HG03280 (cell line): Measurements from ENCODE around the gene ENTPD2.
"Not testable (repeated sequence)": the region's sequence is repeated elsewhere in the genome, so short reads cannot be mapped to it uniquely, and the experiment has no call there.

Source experiments
- ATAC-seq: cut with Tn5 transposase; IDR thresholded peaks from one replicate; pipeline ENCODE4 v1.9.1; 2021; ENCODE audit warnings: mild to moderate bottlenecking, moderate library complexity; ENCODE audit not compliant: unreplicated experiment

ENTPD2 gene

DNA sequence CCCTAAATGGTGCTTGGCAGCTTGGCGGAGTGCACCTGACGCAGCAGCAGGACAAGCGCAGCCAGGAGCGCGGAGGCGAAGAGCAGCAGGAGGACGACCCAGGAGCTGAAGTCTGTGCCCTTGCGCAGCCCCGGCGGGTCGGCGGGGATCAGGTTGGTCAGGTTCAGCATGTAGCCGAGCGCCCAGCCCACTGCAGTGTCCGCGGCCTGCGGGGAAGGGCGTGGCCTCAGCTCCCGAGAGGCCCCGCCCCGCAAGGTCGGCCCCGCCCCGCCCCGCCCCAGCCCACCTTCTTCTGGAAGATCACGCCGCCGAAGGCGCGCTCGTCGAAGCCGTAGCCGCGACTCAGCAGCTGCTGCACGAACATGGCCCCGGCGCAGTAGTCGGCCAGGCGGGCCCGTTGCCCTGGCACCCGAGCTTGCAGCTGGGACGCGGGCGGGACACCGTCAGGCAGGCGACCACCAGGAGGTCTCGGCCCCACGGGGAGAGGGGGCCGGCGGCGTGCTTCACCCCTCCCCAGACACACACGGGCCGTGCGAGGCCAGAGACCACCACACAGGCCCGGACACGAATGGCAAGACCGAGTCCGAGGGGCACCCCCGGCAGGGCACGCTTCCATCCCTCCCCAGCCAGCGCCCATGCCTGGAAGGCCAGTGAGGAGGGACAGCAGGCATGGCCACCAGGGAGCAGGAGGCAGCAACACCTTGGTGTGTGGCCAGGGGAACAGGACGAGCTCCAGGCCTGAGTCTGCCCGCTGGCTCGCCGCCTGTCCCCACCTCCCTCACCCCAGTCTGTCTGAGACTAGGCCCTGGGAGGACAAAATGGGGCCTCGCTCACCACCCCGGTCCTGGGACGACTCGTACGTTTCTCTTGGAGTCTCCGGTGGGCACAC is 5.0 kb downstream of the ENTPD2 start:
- no peak for ATAC-seq

DNA sequence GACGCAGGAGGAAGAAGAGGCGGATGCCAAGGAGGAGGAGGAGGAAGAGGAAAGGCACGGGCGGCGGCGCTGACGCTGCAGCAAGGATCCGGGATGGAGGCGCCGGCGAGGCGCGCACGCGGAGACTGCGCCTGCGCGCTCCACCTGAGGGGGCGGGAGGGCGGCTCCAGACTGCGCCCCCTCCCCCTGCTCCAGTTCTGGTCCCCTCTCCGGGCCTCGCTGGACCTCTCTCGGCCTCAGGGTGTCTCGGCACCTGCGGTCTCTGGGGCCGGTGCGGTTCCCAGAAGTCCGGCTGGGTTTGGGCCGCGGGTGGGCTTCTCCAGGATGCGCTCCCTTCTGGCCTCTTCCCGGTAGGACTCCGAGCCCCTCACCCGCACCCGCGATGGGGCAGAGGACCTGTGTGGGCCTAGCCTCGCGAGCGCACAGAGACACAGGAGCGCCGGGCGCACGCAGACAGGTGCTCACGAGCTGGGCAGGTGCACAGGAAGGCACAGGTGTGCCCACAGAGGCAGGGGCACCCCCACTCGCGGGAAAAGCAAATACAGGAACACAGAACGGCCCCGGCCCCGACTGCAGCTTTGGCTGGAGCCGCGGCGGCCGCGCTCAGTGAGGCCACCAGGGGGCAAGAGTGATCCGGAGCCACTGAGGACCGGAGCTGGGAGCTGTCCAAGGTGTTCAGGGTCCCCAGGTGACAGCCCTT is 7.6 kb downstream of the ENTPD2 start, which contains the start of gene NPDC1:
Gene NPDC1, minus strand, starts transcription at position 90 of the 700 bp plus-strand sequence. CDS start 188 bp downstream, outside the sequence.
- no peak for ATAC-seq

DNA sequence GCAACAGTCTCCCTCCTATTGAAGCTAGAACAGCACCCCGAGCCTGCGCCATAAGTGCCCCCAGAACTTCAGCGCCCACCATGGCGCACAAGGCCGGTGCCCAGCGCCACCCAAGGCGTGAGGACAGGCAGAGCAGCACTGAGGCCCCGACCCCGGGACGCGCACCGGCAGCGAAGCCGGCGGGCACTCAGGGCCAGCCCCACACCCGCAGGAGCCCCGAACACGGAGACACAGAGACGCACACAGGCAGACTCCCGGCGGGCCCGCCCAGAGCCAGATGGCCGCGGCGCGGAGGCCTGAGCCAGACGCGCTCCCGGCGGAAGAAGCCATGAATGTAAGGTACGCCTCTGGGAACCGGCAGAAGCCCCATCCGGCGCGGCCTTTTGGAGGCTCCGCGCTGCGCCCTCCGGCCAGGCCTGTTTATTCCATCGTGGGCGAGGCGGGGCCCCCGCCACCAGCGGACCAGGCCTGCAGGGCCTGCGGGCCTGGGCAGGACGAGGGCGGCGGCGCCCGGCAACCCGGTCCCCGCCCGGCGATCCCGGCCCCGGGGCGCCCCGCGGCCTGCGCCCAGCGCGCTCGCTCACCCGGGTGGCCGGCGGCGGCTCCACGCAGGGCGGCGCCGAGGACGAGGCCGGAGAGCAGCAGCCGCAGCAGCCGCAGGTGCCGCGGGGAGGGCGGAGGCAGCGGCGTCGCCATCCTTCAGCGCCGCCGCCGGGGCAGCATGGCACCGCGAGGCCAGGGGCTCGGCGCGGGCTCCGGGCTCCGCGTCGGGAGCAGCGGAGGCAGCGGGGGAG is 8.4 kb downstream of the ENTPD2 start:
- ATAC-seq: no peak

DNA sequence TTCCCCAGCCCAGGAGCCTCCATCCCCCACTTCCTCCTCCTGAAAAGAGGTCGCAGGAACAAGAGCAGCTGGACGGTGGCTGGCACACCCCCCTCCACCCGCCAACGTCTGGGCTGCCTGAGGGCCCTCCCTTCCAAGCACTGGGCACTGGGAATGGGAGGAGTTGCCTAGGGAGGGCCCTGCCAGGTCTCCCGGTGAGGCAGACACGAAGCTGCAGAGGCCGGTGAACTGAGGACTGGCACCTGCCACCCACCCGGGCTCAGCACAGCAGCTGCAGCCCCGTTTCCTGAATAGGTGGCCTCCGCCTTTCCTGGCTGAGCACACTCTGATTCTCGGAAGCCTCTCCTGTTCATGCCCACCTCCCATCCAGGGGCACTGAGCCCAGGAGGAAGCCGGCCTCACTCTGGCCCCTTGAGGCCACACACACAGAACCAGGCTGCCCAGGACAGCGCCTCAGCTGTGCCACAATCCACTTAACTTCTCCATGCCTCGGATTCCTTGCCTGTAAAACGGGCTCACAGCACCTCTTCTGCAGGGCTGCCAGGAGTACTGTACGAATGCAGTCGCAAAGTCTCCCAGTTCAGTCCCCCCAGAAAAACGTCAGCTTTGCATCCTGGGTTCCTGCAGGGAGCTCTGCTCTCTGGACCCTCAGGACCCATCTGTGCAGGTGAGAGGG is 9.2 kb downstream of the ENTPD2 start:
- ATAC-seq: no peak

DNA sequence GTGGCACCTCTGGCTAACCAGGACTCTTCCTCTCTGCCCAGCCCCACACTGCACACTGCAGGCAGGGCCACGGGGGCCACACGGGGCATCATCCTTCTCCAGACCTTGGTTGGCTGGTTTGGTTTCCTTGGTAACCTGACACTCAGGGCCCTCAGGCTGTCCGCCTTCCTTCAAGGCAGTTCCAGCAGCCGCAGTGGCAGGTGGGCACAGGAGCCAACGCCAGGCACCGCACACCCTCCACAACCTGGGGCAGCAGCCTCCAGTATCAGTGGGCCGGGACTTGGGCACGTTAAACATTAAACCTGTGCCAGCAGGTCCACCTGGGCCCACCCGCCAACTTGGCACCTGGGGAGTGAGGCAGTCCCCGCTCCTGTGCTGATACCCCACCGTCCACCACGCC is 9.8 kb downstream of the ENTPD2 start:
- ATAC-seq: no peak

DNA sequence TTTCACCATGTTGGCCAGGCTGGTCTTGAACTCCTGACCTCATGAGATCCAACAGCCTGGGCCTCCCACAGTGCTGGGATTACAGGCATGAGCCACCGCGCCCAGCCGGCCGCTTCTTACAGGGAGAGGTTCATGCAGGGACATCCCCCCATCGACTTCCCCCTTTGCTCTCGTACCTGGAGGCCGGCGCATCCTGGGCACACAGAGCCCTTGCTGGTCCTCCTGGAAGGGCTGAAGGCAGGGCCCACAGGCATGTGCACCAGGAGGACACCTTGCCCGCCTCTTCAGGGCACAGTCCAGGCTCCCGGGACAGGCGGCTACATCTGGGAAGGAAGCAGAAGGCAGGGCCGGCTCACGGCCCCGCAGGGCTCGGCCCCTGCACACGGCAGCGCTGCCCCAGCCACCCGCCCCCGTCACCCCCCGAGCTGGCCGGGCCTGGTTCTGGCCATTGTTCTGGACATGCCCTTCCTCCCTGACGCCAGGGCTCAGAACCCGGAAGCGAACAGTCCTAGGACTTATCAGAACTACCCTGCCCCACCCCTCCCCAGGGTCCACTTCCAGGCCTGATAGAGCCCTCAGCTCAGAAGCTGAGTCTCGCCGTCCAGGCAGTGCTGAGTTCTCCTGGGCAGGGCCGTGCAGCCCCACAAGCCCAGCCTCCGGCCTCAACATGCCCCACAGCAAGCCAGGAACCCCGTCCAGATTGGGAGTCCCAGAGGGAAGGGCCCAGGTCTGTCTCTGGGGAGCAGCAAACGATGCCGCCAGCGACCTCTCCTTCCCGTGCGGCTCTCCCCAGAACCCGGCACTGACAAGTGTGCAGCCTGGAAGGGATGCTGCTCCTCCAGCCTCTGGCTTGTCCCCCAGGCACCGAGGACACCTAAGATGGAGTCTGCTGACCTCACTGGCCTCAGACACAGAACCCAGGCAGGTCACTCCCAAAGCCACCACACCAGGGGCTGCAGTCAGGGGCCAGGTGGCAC is 10.8 kb downstream of the ENTPD2 start:
- ATAC-seq: no peak

DNA sequence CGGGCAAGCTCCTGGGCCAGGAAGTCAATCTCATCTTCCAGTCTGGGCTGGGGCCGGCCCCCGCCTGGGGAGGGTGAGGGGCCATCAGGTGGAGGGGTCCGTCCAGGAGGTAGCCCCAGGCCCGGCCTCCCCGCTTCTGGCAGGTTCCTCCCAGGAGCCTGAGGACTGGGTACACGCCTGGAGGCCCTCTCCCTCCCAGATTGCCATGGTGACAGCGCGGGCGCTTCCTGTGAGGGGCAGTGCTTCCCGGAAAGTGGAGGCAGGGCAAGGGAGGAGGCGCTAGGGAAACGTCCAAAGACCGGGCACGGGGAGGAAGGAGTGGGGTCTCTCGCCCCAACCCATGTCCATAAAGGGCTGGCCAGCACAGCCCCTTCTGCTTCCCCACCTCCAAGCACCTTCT is 12.7 kb downstream of the ENTPD2 start:
- ATAC-seq: no peak

DNA sequence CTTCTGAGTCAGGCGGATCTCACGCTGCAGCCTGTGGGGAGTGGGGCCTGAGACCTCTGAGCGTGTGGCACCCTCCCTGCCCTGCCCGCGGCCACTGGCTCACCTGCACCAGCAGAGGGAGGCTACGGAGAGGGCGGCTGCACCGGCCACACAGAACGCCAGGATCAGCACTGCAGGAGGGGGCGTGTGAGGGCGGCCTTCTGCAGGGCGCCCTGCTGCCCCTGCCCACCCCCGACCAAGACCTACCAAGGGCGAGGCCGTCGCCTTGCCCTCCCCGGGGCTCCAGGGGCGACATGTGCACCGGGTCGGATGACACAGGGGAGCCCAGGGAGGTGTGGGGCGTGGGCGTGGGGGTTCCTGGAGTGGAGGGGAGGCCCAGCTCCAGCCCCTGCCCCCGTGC is 13.3 kb downstream of the ENTPD2 start:
- no peak for ATAC-seq

DNA sequence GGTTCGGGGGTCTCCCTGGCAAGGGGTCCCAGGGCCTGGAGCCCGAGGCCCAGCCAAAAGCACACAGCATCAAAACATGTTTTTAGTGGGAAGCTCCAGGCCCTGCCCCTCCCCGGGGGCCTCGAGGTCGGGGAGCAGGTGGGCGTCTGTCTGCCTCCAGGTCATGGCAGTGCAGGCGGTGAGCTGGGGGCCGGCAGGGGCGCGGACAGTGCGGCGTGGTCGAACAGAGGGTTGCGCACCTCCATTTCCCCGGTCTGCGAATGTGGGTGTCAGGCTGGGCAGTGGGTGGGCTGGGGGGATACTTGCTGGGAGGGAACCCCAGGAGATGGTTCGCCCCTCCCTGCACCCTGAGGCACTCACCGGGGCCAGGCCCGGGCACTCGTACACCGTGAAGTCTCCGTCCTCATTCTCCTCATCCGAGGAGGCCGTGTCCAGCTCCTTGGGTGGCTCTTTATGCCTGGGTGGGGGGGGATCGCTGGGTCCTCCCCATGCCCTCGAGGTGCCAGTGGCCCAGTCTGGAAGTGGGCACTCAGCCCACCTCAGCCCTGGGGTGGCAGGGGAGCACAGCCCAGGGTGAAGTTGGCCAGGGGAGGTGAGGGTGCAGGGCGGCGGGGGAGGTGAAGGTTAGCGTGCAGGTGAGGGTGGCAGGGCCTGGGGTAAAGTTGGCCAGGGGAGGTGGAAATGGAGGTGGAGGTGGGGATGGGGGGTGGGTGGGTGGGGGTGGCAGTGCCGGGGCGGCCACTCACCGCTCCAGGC is 14.1 kb downstream of the ENTPD2 start:
- no peak for ATAC-seq

DNA sequence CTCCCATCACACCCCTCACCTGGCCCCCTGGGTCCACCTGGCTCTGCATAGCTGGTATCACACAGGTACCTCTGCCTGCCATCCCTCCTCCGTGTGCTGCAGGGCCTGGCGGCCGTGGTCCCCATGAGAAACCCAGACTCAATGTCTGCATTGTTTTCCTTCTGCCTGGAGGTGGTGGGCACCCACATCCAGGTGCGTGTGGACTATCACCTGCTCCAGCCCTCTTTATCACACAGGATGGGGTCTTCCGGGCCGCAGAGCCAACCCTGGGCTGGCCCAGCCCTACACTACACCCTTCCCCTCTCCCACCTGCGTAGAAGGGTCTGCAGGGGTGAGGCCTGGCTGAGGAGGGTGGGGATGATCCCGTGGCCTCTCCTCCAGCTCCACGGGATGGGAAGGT is 14.9 kb downstream of the ENTPD2 start:
- no peak for ATAC-seq

DNA sequence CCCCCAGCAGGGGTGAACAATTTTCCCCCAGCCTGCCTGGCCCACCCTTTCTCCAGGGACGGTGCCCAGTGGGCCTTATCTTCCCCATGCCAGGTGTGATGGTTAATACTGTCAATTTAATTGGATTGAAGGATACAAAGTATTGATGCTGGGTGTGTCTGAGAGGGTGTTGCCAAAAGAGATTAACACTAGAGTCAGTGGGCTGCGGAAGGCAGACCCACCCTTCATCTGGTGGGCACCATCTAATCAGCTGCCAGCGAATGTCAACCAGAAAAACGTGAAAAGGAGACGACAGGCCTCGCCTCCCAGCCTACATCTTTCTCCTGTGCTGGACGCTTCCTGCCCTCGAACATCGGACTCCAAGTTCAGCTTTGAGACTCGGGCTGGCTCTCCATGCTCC is 16.4 kb downstream of the ENTPD2 start:
- ATAC-seq: no peak

DNA sequence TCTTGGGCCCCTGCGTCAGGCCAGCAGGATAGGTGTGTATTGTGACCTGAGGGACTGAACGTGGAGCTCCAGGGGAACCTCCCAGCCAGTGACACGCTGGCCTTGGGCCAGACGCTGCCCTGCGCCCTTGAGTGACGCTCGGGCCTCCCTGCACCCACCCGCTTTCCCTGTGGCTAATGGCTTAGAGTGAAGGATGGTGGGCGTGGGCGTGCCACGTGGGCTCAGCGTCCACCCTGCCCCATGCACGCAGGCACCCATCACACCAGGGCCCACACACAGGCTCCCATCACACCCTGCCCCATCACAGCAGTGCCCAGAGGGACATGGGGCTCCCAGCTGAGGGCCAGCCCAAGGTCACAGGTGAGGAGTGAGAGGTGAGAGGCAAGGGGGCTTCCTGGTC is 16.8 kb downstream of the ENTPD2 start:
- ATAC-seq: no peak

DNA sequence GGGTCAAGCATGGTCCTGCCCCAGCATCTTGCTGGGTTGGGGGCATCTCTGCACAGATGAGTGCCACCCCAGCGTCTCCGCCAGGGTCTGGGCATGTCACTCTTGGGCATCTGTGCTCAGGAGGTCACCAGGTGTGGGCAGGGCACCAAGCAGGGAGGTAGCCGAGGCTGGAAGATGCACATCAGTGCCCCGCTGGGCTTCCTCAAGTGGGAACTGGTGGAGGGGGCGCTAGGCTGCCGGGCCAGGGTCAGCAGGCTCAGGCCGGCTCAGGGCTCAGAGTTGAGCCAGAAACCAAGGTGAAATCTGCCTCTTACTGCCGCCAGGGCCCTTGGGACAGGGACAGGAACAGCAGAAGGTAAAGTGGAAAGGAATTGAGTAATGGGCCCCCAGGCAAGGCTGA is 17.9 kb downstream of the ENTPD2 start:
- ATAC-seq: no peak

DNA sequence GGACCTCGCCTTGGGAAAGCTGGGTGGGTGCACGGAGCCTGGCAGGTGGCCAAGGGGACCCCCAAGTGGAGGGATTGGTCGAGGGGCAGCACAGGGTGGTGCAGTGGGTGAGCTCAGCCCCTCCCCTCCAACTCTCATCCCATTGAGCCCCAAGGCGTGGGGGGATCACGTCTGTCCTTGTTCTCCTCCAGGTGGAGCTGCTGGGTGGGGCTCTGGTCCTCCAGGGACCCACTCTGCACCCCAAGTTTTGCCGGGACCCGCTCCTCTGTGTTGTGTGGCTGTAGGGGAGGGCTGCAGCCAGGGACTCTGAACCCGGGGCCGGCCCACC is 18.4 kb downstream of the ENTPD2 start:
- no peak for ATAC-seq

DNA sequence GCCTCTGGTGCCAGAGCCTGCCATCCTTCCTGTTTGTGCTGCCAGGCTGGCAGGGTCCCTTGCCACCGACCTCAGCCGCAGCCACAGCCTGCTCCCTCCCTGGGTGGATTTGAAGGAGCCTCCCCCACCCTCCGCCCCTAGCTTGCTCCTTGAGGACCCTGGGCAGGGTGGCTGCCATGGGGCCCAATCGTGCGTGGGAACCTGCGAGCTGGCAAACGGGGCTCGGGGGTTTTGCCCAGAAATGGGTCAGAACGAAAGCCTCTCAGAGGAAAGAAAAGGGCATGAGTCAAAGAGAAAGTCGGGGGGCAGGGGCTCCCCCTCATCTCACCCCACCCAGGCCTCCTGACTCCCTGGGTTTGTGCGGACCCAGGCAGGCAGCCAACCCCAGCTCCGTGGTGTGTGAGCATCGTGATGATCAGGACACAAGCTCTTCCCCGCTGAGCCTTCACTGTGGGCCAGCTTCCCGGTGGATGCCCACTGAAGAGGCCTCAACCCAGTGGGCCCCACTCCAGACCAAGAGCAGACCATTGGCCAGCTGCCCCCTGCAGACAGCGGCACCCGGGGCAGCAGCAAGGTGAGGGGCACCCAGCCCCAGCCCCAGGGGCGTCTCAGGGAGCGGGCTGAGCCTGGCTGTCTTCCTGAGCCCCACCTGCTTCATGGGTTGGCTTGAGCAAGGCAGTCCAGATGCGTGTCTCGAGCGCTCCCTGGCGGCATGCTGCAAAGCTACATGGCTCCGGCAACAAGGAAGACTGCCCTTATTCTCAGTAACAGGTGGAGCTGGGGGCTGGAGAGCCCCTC is 19.0 kb downstream of the ENTPD2 start:
- ATAC-seq: no peak

DNA sequence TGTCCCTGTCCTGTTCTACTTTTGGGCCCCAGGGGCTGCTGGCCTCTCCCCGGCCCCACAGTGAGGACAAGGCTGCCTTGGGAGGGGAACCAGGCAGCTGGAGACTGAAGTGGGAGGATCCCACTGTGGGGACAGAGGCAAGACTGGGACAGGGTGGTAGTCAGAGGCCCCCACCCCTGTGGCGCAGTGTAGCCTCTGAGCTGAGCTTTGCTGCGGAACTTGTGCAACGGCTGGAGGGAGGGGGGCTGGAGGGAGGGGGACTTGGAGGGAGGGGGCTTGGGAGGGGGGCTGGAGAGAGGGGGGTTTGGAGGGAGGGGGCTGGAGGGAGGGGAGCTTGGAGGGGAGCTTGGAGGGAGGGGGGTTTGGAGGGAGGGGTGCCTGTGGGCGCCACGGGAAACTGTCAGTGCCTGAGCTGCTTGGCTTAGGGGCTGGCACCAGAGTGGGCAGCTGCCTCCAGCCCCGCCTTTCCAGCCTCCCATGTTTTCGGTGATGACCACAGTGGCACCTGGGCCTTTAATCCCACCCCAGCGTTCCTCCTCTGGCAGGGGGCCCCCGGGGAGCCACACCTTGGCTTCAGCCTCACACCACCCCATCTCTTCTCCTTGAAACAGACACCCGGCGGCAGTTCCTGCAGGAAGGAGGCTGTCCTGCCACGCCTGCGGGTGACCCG is 19.7 kb downstream of the ENTPD2 start:
- ATAC-seq: no peak

DNA sequence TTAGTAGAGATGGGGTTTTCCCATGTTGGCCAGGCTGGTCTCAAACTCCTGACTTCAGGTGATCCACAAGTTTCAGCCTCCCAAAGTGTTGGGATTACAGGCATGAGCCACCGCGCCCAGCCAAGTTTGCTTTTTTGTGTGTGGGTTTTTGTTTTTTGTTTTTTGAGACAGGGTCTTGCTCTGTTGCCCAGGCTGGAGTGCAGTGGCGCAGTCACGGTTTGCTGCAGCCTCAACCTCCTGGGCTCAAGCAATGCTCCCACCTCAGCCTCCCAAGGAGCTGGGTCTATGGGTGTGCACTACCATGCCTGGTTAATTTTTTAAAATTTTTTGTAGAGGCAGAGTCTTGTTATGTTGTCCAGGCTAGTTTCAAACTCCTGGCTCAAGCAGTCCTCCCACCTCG is 20.4 kb downstream of the ENTPD2 start:
- ATAC-seq: not testable (repeated sequence)

DNA sequence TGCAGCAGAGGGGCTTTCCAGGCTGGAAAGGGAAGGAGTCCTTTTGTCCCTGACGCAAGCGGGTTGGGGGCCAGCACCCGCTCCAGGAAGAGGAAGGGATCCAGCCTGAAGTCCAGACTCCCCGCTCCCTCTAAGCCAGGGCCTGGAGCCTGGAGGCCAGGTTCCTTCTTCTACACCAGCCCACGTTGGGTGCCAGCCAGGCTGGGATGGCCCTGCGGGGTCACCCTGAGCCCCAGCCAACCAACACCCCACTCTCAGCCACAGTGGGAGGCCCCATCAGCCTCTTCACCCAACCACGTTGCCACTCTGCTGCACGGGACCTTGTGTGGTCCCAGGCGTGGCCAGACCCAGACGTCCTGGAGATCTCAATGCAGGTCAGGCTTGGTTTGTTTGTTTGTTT is 21.0 kb downstream of the ENTPD2 start:
- ATAC-seq: no peak
